Stimulated activated naive CD8-positive, alpha-beta T cell treated with anti-CD3 and anti-CD28 coated beads, Interleukin-15, Interleukin-2, amounts not matched to agents 100 ng/mL and 50 ng/mL, for 24 hours (primary cell): Measurements from ENCODE around the gene NHERF1.

Source experiments
- H3K27ac Mint-ChIP-seq: one replicate; pipeline ENCODE4 v1.8.0; 2021; ENCODE audit warnings: mild to moderate bottlenecking, mixed read lengths
- H3K27me3 Mint-ChIP-seq: one replicate; pipeline ENCODE4 v1.8.0; 2021; ENCODE audit warnings: mixed read lengths
- H3K36me3 Mint-ChIP-seq: one replicate; pipeline ENCODE4 v1.8.0; 2021; ENCODE audit warnings: low read depth, mixed read lengths
- H3K4me1 Mint-ChIP-seq: one replicate; pipeline ENCODE4 v1.8.0; 2021; ENCODE audit warnings: low read depth, mixed read lengths
- H3K4me3 Mint-ChIP-seq: one replicate; pipeline ENCODE4 v1.8.0; 2021; ENCODE audit warnings: mild to moderate bottlenecking, mixed read lengths
- H3K9me3 Mint-ChIP-seq: one replicate; pipeline ENCODE4 v1.8.0; 2021; ENCODE audit warnings: mixed read lengths

The NHERF1 gene

DNA sequence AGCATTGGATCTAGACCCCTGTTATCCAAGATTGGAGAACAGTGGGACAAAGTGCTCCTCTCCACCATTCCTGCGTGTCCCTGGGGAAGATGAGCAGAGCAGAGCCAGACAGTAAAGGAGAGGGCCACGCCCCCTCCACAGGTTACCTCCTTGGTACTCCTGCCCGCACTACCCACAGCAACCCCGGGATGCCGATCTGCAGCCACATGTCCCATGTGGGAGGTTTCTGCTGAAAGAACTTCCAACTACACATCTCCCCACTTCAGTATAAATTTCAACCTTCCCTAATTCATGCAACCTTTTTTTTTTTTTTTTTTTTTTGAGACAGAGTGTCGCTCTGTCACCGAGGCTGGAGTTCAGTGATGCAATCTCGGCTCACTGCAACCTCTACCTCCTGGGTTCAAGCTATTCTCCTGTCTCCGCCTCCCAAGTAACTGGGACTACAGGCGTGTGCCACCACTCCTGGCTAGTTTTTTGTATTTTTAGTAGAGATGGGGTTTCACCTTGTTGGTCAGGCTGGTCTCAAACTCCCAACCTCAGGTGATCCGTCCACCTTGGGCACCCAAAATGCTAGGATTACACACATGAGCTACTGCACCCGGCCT, 9.1 kb upstream of the NHERF1 start:
- Mint-ChIP-seq H3K9me3 (no peaks in the 10 kb centered on the region), H3K4me1 (peaks cover 75% of the 10 kb centered on the region), H3K4me3 (peak overlapping the region; percentile 78), H3K36me3 (no peaks in the 10 kb centered on the region), H3K27me3 (peaks cover 5% of the 10 kb centered on the region), H3K27ac (peak overlapping the region; percentile 48)

DNA sequence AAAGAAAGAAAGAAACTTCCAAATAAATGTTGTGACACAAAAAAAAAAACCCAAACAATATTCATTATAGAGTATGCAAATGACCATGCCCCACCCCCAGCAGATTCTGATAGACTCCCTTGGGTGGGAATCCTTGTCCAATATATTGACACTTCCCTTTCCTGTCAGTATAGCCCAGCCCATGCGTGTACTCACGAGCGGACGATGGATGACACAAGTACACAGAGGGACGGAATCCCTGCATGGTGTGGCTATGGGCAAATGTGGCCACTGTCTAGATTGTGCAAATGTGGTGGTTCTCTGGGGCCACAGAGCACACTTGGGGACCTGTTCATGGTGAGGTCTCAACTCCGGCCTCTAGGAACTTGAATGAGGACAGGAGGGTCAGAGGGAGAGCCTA, 8.3 kb upstream of the NHERF1 start:
- Mint-ChIP-seq H3K9me3 (no peaks in the 10 kb centered on the region), H3K36me3 (no peaks in the 10 kb centered on the region), H3K27ac (no peak overlapping the region), H3K4me3 (no peak overlapping the region), H3K4me1 (peaks cover 82% of the 10 kb centered on the region), H3K27me3 (peaks cover 5% of the 10 kb centered on the region)

DNA sequence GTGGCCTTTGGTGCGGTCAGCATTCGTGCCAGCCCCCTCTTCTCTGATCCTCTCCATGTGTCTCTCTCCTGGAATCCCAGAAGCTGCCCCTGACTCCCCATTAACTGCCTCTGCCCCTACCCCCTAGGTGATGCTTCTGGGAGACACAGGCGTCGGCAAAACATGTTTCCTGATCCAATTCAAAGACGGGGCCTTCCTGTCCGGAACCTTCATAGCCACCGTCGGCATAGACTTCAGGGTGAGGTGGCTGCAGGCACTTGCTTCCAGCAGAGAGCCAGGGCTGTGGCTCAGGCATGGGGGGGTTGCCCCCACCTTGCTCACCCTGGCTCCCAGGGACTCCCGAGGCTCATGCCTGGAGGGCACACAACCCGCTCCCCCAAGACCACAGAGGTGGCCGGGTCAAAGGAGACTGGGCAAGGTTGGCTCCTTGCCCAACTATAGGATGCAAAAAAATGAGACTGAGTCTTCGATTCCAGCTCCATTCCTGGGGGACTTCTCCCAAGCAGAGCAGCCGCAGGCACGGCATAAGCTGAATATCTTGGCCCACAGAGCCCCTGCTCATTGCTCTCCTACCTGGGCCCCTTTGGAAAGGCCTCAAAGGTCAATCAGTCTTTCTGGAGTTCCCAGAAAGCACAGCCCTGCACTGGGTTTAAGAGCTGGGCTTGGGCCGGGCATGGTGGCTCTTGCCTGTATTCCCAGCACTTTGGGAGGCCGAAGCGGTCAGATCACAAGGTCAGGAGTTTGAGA, 7.6 kb upstream of the NHERF1 start:
- no peaks in the 10 kb centered on the region for H3K9me3 Mint-ChIP-seq
- peaks cover 5% of the 10 kb centered on the region for H3K27me3 Mint-ChIP-seq
- no peak overlapping the region for H3K27ac Mint-ChIP-seq
- H3K4me1 Mint-ChIP-seq: peaks cover 82% of the 10 kb centered on the region
- H3K4me3 Mint-ChIP-seq: no peak overlapping the region
- no peaks in the 10 kb centered on the region for H3K36me3 Mint-ChIP-seq

DNA sequence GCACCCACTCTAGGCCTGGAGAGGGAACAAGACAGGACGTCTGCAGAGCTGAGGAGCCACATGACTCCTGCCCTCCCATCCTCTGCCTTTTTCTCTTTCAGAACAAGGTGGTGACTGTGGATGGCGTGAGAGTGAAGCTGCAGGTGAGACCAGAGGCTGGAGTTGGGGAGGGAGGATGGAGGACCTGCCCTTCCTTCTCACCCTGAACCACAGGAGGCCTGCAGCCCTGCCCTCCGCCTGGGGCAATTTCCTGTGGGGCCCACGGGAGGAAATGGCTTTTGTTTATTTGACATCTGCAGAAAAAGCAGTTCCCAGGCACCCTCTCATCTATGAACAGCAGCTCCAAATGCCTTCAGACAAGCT, 6.3 kb upstream of the NHERF1 start:
- no peaks in the 10 kb centered on the region for H3K27me3 Mint-ChIP-seq
- H3K27ac Mint-ChIP-seq: peak overlapping the region; percentile 82
- H3K9me3 Mint-ChIP-seq: no peaks in the 10 kb centered on the region
- H3K4me3 Mint-ChIP-seq: no peak overlapping the region
- no peaks in the 10 kb centered on the region for H3K36me3 Mint-ChIP-seq
- H3K4me1 Mint-ChIP-seq: peaks cover 84% of the 10 kb centered on the region

DNA sequence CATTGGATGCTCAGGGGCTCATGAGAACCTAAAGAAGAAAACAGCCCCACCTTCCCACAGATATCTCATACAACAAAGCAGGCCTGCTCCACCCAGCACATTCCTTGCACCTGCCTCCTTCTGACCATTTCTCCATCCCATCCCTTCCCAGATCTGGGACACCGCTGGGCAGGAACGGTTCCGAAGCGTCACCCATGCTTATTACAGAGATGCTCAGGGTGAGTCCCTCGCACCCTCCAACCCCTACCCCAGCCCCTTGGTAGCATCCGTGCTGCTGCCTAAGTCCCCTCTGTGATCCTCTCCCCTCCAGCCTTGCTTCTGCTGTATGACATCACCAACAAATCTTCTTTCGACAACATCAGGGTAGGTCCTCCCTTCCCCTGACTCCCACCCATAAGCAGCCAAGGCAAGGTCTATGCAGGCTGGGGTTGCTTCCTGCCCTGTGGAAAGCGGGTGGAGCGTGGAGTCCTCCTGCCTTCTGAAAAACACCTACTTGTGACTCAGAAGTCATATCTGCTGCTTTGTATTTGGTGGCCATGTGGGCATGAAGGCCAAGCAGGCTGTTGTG, 5.4 kb upstream of the NHERF1 start:
- Mint-ChIP-seq H3K27ac (peak overlapping the region; percentile 82), H3K36me3 (no peaks in the 10 kb centered on the region), H3K4me3 (peak overlapping the region; percentile 6), H3K27me3 (no peaks in the 10 kb centered on the region), H3K9me3 (no peaks in the 10 kb centered on the region), H3K4me1 (peaks cover 84% of the 10 kb centered on the region)

DNA sequence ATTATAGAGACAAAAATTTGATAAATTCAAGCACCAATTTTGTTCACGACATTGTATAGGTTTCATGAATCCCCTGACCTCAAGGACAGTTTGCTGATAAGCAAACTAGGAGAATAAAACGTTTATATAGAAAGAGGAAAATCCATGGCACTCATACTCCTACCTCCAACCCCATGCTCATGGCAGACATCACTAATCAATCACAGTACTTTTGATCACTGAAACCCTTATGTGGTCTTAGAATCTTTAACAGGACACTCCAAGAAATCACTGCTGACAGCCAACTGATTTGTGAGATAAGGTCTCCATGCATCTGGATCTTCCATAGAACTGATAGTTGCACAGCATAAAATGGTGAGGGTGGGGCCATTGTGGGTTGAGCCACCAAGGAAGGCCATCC, 4.7 kb upstream of the NHERF1 start:
- H3K27ac Mint-ChIP-seq: no peak overlapping the region
- peaks cover 77% of the 10 kb centered on the region for H3K4me1 Mint-ChIP-seq
- H3K9me3 Mint-ChIP-seq: no peaks in the 10 kb centered on the region
- H3K4me3 Mint-ChIP-seq: no peak overlapping the region
- no peaks in the 10 kb centered on the region for H3K36me3 Mint-ChIP-seq
- no peaks in the 10 kb centered on the region for H3K27me3 Mint-ChIP-seq

DNA sequence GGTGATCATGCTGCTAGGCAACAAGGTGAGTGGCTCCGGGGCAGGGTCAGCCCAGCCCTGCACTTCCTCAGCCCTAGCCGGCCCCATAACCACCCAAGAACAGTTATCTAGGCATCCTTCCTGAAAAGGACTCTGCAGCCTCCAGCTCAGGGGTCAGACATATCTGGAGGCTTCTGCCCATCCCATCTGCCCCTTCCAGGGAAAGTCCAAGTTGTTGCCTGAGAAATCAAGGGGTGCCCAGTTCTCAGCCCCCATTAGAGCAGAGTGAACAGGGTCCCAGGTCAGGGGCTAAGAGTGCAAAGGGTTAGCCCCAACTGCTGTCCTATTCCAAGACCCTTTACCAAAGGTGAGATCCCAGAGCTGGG, 4.1 kb upstream of the NHERF1 start:
- Mint-ChIP-seq H3K9me3 (no peaks in the 10 kb centered on the region), H3K36me3 (no peaks in the 10 kb centered on the region), H3K4me1 (peaks cover 71% of the 10 kb centered on the region), H3K27me3 (no peaks in the 10 kb centered on the region), H3K27ac (peak overlapping the region; percentile 82), H3K4me3 (no peak overlapping the region)

DNA sequence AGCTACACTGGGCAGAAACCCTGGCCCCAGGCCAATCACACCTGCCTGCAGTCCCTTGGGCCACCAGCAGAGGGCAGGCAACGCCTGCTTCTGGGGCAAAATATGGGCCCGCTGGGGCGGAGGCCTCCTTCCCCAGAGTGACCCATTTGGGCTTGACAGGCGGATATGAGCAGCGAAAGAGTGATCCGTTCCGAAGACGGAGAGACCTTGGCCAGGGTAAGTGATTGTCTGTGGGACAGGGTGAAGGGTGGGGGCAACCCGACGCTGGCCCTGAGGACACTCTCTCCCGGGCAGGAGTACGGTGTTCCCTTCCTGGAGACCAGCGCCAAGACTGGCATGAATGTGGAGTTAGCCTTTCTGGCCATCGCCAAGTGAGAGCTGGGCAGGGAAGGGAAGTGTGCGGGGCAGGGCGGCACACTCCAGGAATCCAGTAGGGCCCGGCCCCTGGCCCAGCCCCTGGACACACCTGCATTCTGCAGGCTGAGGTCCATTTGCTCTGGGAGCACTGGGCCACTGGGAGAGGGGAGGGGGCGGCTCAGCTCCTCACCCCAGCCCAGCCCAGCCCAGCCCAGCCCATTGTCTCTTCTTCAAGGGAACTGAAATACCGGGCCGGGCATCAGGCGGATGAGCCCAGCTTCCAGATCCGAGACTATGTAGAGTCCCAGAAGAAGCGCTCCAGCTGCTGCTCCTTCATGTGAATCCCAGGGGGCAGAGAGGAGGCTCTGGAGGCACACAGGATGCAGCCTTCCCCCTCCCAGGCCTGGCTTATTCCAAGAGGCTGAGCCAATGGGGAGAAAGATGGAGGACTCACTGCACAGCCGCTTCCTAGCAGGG, 3.5 kb upstream of the NHERF1 start:
- H3K4me1 Mint-ChIP-seq: peaks cover 70% of the 10 kb centered on the region
- no peaks in the 10 kb centered on the region for H3K9me3 Mint-ChIP-seq
- H3K36me3 Mint-ChIP-seq: peaks cover 4% of the 10 kb centered on the region
- H3K4me3 Mint-ChIP-seq: no peak overlapping the region
- no peaks in the 10 kb centered on the region for H3K27me3 Mint-ChIP-seq
- peak overlapping the region; percentile 82 for H3K27ac Mint-ChIP-seq

DNA sequence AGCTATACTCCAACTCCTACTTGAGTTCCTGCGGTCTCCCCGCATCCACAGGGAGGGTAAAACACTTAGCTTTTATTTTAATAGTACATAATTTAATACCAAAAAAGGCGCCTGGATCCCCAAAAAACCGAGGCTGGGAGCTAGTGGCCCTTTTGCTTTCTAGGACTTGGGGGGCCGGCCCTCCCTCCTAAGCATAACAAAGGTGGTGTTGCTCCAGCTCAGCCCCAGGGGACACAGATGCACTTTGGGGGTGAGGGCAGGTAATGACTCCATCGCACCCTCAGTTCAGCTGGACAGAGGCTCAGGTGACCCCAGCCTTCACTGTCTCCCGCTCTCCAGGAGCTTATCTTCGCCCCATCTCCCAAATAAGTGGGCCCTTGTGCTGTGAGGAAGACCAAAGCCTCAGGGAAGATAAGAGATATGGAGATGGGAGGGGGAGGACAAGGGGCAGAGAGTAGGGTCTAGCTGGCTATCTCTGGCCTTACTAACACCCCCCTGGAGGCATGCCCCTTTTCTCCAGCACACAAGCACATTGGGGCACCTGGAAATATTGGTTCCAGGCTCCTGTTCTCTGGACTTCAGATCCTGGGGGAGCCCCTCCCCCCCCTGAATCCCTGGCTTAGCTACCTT, 2.8 kb upstream of the NHERF1 start:
- Mint-ChIP-seq H3K9me3 (no peaks in the 10 kb centered on the region), H3K4me3 (no peak overlapping the region), H3K4me1 (peaks cover 66% of the 10 kb centered on the region), H3K27ac (no peak overlapping the region), H3K27me3 (no peaks in the 10 kb centered on the region), H3K36me3 (peaks cover 8% of the 10 kb centered on the region)

DNA sequence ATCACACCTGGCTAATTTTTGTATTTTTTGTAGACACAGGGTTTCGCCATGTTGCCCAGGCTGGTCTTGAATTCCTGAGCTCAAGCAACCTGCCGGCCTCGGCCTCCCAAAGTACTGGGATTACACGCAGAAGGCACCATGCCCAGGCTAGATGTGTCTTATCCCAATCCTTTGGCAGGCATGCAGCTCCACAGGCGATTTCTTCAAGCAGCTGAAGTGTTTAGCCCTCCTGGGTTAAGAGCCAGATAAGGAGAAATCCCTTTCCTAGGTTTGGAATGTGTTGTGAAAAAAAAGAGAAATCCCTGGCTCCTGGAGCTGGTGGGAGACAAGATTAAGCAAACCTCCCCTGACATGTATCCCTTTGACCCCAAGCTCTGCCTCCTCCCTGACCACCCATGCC, 2.1 kb upstream of the NHERF1 start:
- peaks cover 66% of the 10 kb centered on the region for H3K4me1 Mint-ChIP-seq
- H3K27me3 Mint-ChIP-seq: no peaks in the 10 kb centered on the region
- H3K27ac Mint-ChIP-seq: peak overlapping the region; percentile 17
- H3K9me3 Mint-ChIP-seq: no peaks in the 10 kb centered on the region
- peaks cover 14% of the 10 kb centered on the region for H3K36me3 Mint-ChIP-seq
- no peak overlapping the region for H3K4me3 Mint-ChIP-seq

DNA sequence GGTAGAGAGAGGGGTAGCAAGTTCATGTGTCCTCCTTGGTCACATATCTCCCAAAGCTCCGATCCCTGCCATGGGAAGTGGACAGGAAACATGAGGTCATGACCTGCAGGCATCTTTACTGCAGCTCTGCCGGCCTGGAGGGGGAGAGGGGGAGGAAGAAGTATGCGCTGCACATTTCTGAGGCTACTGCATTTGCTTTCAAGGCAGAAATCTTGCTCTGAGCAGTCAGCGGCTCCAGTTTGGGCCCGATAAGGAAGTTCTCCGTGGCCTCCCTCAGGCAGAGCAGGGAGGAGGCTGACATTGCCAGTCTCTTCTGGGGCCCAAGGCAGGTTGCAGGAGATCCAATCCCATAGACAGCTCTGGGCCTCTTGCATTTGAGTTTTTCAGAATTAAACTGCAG, 1.5 kb upstream of the NHERF1 start:
- no peaks in the 10 kb centered on the region for H3K9me3 Mint-ChIP-seq
- peak overlapping the region; percentile 17 for H3K4me3 Mint-ChIP-seq
- H3K4me1 Mint-ChIP-seq: peaks cover 66% of the 10 kb centered on the region
- H3K36me3 Mint-ChIP-seq: peaks cover 15% of the 10 kb centered on the region
- peak overlapping the region; percentile 17 for H3K27ac Mint-ChIP-seq
- no peaks in the 10 kb centered on the region for H3K27me3 Mint-ChIP-seq

DNA sequence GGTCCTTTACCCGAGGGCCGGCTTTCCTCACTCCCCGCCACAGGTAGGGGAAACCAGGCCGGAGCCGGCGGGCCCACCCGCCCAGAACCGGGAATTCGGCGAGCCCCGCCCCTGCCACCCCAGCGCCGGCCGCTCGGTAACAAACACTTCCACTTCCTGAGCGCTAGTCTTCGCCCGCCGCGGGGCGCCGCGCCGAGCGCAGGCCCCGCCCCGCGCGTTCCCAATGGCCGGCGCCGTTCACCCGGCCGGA, 224 bp upstream of the NHERF1 start:
- H3K27me3 Mint-ChIP-seq: no peaks in the 10 kb centered on the region
- peaks cover 66% of the 10 kb centered on the region for H3K4me1 Mint-ChIP-seq
- peak overlapping the region; percentile 73 for H3K4me3 Mint-ChIP-seq
- H3K27ac Mint-ChIP-seq: no peak overlapping the region
- H3K9me3 Mint-ChIP-seq: no peaks in the 10 kb centered on the region
- peaks cover 26% of the 10 kb centered on the region for H3K36me3 Mint-ChIP-seq

DNA sequence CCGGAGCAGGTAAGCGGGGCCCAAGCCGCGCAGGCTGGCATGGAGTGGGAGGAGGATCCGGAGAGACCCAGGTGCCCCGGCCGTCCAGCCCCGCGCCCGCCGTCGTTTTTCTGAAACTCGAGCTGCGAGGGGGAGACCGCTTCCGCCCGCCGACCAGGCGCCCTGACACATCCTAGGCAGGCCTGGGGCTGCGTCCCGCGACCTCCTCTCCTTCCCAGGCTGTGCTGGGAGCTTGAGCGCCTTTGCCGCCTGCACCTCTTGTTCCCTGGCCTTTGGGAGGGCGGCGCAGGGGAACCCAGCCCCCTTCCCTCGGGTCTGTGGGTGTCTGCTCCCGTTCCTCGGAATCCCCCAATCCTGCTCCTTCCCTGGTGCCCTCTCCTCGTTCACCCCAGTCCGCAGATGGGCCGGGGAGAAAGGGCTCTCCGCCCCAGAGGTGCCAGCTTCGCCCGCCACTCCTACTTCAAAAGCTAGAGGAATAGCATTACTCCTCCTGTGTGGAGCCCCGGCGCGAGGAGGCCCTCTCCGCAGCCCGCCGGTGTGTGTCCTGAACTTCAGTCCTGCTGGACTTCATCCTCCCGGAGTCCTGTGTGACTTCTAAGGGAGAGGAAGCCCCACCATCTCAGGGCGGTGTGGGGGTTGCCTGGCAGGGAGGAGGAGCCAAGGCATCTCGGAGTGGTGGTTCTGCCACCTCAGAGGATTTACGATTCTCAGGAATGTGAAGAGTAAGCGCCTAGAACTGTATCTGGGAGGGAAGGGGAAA, 1.0 kb downstream of the NHERF1 start:
- Mint-ChIP-seq H3K4me3 (peak overlapping the region; percentile 99), H3K27ac (peak overlapping the region; percentile 83), H3K9me3 (no peaks in the 10 kb centered on the region), H3K36me3 (peaks cover 29% of the 10 kb centered on the region), H3K4me1 (peaks cover 65% of the 10 kb centered on the region), H3K27me3 (no peaks in the 10 kb centered on the region)

DNA sequence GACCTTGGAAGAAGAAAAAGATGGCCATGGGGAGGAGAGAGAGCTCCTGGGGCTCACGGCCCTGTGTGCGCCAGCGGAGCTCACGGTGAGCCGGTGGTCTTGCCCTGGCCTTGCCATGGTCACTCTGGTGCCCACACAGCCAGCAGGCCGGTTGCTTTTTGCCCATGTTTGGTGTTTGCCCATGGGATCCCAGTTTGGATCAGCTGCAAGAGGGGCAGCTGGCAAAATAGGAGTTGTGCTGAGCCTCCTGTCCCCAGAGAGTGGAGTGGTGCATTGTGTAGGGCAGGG, 1.6 kb downstream of the NHERF1 start:
- H3K4me1 Mint-ChIP-seq: peaks cover 65% of the 10 kb centered on the region
- H3K36me3 Mint-ChIP-seq: peaks cover 29% of the 10 kb centered on the region
- H3K27me3 Mint-ChIP-seq: no peaks in the 10 kb centered on the region
- no peaks in the 10 kb centered on the region for H3K9me3 Mint-ChIP-seq
- peak overlapping the region; percentile 99 for H3K4me3 Mint-ChIP-seq
- H3K27ac Mint-ChIP-seq: peak overlapping the region; percentile 83
